Central memory CD8-positive, alpha-beta T cell (primary cell): ENCODE measurements around the gene SUZ12.
A peak's percentile ranks its signal among the peaks of the same experiment; 100 is the strongest.
"Not testable (repeated sequence)": the region's sequence is repeated elsewhere in the genome, so short reads cannot be mapped to it uniquely, and the experiment has no call there.

ENCODE experiments used
- ATAC-seq: fragments of 150-1000 bp; cut with Tn5 transposase; replicated peaks from 2 replicates; pipeline ENCODE4 v1.10.0; 2022; ENCODE audit warnings: mild to moderate bottlenecking, moderate FRiP score, moderate number of reproducible peaks; ENCODE audit not compliant: poor library complexity, severe bottlenecking; ENCODE audit errors: extremely low read depth
- DNase-seq, 2 donors: peaks; one replicate each; pipeline ENCODE4 v3.0.0; 2021; ENCODE audit warnings: low spot score in 2 of 2
- H3K27ac Mint-ChIP-seq: one replicate; pipeline ENCODE4 v1.8.0; 2022; ENCODE audit warnings: low read depth, mild to moderate bottlenecking, moderate library complexity, mixed read lengths
- H3K27me3 Mint-ChIP-seq: one replicate; pipeline ENCODE4 v1.8.0; 2022; ENCODE audit warnings: mixed read lengths
- H3K36me3 Mint-ChIP-seq: one replicate; pipeline ENCODE4 v1.8.0; 2022; ENCODE audit warnings: mild to moderate bottlenecking, moderate library complexity, mixed read lengths; ENCODE audit not compliant: insufficient read depth
- H3K4me1 Mint-ChIP-seq: one replicate; pipeline ENCODE4 v1.8.0; 2022; ENCODE audit warnings: mixed read lengths
- H3K4me3 Mint-ChIP-seq: one replicate; pipeline ENCODE4 v1.8.0; 2022; ENCODE audit warnings: mild to moderate bottlenecking, moderate library complexity, mixed read lengths
- H3K9me3 Mint-ChIP-seq: one replicate; pipeline ENCODE4 v1.8.0; 2022; ENCODE audit warnings: mixed read lengths

The SUZ12 gene

DNA sequence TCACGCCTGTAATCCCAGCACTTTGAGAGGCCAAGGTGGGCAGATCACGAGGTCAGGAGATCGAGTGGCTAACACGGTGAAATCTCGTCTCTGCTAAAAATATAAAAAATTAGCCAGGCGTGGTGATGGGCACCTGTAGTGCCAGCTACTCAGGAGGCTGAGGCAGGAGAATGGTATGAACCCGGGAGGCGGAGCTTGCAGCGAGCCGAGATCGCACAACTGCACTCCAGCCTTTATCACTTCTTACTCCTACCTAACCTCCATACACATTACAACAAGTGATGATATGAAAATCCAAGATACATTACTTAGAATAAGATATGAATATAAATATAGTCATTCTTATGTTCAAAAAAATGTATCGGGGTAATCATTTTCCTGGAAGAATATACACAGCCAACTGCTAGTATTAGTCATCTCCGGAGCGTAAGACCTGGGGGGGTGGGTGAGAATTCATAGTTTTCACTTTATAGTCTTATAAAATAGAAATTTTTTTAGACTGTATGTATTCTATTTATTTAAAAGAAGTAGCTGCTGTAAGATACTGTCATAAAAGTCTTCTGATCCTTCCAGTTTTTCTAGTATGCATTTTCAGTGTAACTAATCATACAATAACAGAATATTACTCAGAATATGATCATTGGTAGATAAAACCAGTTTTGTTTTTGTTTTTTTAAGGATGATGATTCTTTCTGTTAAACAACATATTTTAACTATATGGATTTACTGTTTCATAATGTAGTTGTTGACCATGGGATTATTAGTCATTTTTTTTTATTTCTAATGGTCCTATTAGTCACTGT lies 37.7 kb downstream of the SUZ12 start:
- not testable (repeated sequence) for ATAC-seq, H3K4me1 Mint-ChIP-seq, DNase-seq, H3K27ac Mint-ChIP-seq, H3K27me3 Mint-ChIP-seq, H3K4me3 Mint-ChIP-seq, H3K9me3 Mint-ChIP-seq
- H3K36me3 Mint-ChIP-seq: peaks cover 29% of the 10 kb centered on the region

DNA sequence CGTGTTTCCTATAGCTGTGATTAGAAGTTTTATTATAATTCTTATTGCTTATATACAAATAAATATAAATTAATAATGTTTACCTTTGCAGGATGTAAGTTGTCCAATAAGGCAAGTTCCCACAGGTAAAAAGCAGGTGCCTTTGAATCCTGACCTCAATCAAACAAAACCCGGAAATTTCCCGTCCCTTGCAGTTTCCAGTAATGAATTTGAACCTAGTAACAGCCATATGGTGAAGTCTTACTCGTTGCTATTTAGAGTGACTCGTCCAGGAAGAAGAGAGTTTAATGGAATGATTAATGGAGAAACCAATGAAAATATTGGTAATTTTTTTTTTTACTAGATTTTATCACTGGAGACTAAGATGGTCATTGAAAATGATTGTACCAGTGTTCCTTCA lies 38.6 kb downstream of the SUZ12 start:
- DNase-seq: not testable (repeated sequence)
- peaks cover 31% of the 10 kb centered on the region for H3K36me3 Mint-ChIP-seq

DNA sequence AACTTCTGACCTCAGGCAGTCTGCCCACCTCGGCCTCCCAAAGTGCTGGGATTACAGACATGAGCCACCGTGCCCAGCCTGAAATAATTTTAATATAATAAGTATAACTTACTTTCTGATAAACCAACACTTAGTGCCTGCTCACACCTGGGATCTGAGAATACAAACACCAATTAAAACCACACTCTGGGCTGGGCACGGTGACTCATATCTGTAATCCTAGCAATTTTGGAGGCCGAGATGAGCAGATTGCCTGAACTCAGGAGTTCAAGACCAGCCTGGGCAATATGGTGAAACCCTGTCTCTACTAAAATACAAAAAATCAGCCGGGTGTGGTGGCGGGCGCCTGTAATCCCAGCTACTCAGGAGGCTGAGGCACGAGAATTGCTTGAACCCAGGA lies 55.0 kb downstream of the SUZ12 start:
- not testable (repeated sequence) for H3K4me1 Mint-ChIP-seq, ATAC-seq, H3K27ac Mint-ChIP-seq, H3K27me3 Mint-ChIP-seq, DNase-seq, H3K4me3 Mint-ChIP-seq, H3K9me3 Mint-ChIP-seq
- H3K36me3 Mint-ChIP-seq: peaks cover 57% of the 10 kb centered on the region

More for the DNA sequence above, 38.6 kb downstream of the SUZ12 start:
- not testable (repeated sequence) for H3K4me3 Mint-ChIP-seq, H3K4me1 Mint-ChIP-seq, ATAC-seq, H3K9me3 Mint-ChIP-seq, H3K27me3 Mint-ChIP-seq, H3K27ac Mint-ChIP-seq

DNA sequence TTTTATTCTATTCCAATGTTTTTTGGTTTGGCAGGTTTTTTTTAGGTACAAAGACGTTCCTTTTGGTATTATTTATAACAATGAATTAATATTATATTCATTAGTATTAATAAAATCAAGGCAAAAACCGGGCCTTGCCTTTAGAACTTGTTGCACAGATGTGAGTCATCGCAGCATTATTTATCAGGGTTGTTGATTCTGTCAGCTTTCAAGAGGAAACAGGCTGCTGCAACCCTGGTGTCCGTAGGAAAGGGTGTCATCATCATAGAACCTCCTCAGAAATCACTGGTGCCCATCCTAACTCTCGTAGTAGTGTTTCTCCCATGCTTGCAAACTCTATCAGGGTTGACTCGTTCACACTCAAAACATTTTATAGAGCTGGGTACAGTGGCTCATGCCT lies 60.2 kb downstream of the SUZ12 start:
- H3K4me1 Mint-ChIP-seq: no peaks in the 10 kb centered on the region
- DNase-seq: no peak
- no peaks in the 10 kb centered on the region for H3K9me3 Mint-ChIP-seq
- no peak for ATAC-seq
- H3K4me3 Mint-ChIP-seq: no peak overlapping the region
- H3K27ac Mint-ChIP-seq: no peak overlapping the region
- H3K36me3 Mint-ChIP-seq: peaks cover 43% of the 10 kb centered on the region
- no peaks in the 10 kb centered on the region for H3K27me3 Mint-ChIP-seq

DNA sequence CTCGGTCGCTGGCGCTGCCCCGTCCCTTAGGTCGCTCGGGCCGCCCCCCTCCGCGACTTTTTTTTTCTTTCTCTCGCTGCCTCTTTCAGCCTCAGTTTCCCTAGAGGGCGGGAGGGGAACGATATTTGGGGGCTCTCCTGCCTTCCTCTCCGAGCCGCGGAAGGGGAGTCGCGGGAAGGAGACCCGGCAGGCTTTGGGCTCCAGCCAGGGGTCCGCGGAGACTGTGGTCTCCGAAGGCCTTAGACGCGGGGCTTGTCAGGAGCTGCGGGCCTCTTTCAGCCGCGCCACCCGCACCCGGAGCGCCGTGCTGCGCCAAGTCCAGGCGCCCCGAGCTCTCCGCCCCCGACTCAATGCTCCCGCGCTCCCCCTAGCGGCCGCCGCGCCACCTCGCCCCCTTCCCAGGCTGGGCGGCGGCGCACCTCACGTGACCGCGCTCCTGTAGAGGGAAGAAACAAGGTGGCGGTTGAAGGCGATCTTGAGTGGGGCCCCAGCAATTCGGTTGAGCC lies 70.2 kb downstream of the SUZ12 start, which contains the start of gene LRRC37B:
TSS of gene LRRC37B (plus strand) at position 427 of the 506 bp plus-strand sequence. CDS start 14,010 bp downstream, outside the sequence.
- H3K27me3 Mint-ChIP-seq: no peaks in the 10 kb centered on the region
- peaks cover 11% of the 10 kb centered on the region for H3K36me3 Mint-ChIP-seq
- ATAC-seq: peak; percentile 95
- H3K4me3 Mint-ChIP-seq: peak within 1 kb of the TSS; percentile 95
- DNase-seq: peak; percentile 83 to 88
- no peaks in the 10 kb centered on the region for H3K9me3 Mint-ChIP-seq
- H3K27ac Mint-ChIP-seq: peak within 1 kb of the TSS; percentile 93
- peaks cover 31% of the 10 kb centered on the region for H3K4me1 Mint-ChIP-seq

DNA sequence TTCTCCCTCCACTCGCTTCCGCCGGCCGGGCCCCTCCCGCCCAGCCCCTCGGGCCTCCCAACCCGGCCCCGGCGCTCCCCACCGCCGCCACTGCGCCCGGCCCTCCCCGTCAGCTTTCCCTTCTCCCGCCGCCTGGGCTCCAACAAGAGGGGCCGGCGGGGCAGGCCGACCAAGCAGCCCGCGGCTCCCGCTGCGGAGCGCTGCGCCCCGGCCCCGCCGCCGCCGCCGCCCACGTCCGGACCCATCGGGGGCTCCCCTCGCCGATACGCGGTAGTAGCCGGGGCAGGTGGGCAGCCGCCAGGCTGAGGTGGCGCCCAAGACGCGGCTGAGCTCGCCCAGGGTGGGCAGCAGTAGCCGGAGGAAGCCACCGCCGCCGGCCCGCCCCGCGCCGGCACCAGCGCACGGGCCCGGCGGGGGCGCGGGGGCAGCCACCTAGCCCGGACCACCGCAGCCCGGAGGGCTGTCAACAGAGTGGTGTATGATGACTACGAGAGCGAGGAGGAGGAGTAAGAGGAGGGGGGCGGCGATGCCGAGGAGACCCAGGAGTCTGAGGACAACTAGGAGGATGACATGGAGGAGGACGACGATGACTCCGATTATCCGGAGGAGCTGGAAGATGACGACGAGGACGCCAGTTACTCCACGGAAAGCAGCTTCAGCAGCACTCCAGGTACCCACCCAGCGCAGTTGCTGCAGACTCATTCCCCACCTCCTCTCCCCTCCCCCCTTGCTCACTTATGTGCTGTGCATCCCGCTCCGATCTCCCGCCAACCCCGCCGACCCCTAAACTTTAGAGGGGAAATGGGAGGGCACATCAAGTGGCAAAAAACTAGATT lies 70.9 kb downstream of the SUZ12 start:
- Mint-ChIP-seq H3K36me3 (peaks cover 11% of the 10 kb centered on the region), H3K9me3 (no peaks in the 10 kb centered on the region), H3K27me3 (no peaks in the 10 kb centered on the region), H3K4me1 (peaks cover 34% of the 10 kb centered on the region), H3K4me3 (peak overlapping the region; percentile 95), H3K27ac (peak overlapping the region; percentile 93)
- peak; percentile 22 to 23 for DNase-seq
- ATAC-seq: peak; percentile 34

DNA sequence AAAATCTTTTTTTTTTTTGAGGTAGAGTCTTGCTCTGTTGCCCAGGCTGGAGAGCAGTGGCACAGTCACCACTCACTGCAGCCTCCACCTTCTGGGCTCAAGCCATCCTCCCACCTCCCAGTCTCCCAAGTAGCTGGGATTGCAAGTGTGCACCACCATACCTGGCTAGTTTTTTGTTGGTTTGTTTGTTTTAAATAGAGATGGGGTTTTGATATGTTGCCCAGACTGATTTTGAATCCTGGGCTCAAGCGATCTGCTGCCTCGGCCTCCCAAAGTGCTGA lies 72.4 kb downstream of the SUZ12 start:
- H3K36me3 Mint-ChIP-seq: peaks cover 11% of the 10 kb centered on the region
- ATAC-seq (no peak), DNase-seq (no peak)
- no peaks in the 10 kb centered on the region for H3K9me3 Mint-ChIP-seq
- peak overlapping the region; percentile 85 for H3K27ac Mint-ChIP-seq
- H3K4me3 Mint-ChIP-seq: peak overlapping the region; percentile 95
- no peaks in the 10 kb centered on the region for H3K27me3 Mint-ChIP-seq
- H3K4me1 Mint-ChIP-seq: peaks cover 45% of the 10 kb centered on the region

DNA sequence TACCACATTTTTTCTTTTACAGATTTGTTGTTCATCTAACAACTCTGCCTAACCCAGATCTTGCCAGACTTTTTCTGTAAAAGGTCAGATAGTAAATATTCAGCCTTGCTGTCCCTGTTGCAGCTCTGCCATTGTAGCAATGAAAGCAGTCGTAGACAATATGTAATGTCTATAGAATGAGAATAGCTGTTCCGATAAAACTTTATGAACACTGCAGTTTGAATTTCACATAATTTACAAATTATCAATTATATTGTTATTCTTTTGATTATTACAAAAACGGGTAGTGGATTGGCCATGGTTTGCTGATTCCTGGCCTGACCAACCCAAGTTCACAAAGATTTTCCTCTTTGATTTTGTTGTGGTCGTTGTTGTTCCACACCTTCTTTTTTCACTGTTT lies 73.3 kb downstream of the SUZ12 start:
- peak overlapping the region; percentile 85 for H3K27ac Mint-ChIP-seq
- H3K4me3 Mint-ChIP-seq: peak overlapping the region; percentile 95
- H3K36me3 Mint-ChIP-seq: peaks cover 11% of the 10 kb centered on the region
- no peak for ATAC-seq
- H3K27me3 Mint-ChIP-seq: no peaks in the 10 kb centered on the region
- DNase-seq: no peak
- H3K9me3 Mint-ChIP-seq: no peaks in the 10 kb centered on the region
- H3K4me1 Mint-ChIP-seq: peaks cover 48% of the 10 kb centered on the region

DNA sequence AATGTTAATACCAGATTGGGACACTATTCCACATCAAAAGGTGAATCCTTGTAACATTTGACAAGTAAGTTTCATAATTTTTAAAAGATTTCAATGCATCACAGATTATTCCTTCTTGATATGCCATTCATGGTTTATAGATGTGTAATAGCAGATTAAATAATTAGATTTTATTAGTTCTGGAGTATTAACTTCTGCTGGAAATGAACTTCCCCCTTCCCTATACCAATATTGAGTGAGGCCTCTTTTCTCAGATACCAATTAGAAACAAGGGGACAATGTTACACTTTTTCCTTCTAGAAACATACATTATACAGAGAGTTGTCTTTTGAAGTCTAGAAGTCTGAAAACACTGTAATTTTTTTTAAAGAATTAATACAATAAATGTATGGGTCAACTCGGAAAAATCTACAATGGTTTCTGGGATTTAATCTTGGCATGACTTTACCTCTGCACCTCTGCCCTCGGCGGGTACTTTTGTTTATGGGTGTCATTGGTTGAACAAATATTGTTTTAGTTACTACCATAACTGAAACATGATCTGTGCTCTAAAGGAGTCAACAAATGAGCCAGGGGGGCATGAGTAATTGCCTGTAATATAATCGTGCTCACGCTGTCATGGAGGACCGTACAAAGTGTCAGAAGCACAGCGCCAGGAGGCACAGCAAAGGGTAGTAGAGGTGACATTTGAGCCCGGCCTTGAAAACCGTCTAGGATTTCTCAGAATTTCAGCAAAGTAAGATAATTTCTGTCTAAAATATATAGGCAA lies 78.6 kb downstream of the SUZ12 start:
- peaks cover 42% of the 10 kb centered on the region for H3K4me1 Mint-ChIP-seq
- H3K27me3 Mint-ChIP-seq: no peaks in the 10 kb centered on the region

DNA sequence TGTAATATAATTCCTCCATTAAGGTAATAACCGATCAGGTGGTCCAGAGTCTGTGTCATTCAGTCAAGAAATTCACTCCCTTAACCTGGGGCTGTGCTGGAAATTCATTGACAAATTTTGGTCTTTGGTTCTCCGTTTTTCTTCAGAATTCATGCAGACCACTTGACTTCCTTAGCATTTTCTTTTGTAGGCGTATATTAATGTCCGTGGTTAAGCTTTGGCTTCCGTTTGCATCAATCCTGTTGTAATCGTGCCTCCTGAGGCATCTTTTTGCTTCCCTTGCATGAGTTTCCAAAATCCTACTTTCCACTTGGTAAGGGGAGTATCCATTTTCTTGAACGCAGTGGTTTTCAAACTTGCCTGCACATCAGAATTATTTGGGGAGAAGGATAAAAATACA lies 79.4 kb downstream of the SUZ12 start:
- DNase-seq: no peak
- peaks cover 37% of the 10 kb centered on the region for H3K4me1 Mint-ChIP-seq
- peaks cover 14% of the 10 kb centered on the region for H3K36me3 Mint-ChIP-seq
- no peak overlapping the region for H3K27ac Mint-ChIP-seq
- H3K9me3 Mint-ChIP-seq: no peaks in the 10 kb centered on the region
- H3K4me3 Mint-ChIP-seq: no peak overlapping the region
- no peak for ATAC-seq
- no peaks in the 10 kb centered on the region for H3K27me3 Mint-ChIP-seq

More for the DNA sequence above, 78.6 kb downstream of the SUZ12 start:
- Mint-ChIP-seq H3K9me3 (no peaks in the 10 kb centered on the region), H3K27ac (no peak overlapping the region), H3K4me3 (no peak overlapping the region), H3K36me3 (peaks cover 14% of the 10 kb centered on the region)
- ATAC-seq (no peak), DNase-seq (no peak)

DNA sequence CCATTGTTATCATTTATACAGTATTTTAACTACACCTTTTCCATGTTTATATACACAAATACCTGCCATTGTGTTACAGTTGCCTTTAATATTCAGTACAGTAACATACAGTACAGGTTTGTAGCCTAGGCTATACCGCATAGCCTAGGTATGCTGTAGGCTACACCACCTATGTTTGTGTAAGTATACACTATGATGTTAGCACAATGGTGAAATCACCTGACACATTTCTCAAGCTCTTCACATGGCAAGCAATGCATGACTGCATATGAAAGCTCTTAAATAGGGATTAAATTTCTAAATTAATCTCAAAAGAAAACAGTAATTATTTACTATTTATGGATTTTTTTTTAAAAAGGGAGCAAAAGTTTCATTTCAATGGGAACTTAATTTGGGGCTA lies 82.4 kb downstream of the SUZ12 start:
- DNase-seq: no peak
- Mint-ChIP-seq H3K4me1 (peaks cover 19% of the 10 kb centered on the region), H3K4me3 (no peak overlapping the region), H3K9me3 (no peaks in the 10 kb centered on the region), H3K36me3 (peaks cover 30% of the 10 kb centered on the region), H3K27ac (no peak overlapping the region), H3K27me3 (no peaks in the 10 kb centered on the region)
- ATAC-seq: no peak

DNA sequence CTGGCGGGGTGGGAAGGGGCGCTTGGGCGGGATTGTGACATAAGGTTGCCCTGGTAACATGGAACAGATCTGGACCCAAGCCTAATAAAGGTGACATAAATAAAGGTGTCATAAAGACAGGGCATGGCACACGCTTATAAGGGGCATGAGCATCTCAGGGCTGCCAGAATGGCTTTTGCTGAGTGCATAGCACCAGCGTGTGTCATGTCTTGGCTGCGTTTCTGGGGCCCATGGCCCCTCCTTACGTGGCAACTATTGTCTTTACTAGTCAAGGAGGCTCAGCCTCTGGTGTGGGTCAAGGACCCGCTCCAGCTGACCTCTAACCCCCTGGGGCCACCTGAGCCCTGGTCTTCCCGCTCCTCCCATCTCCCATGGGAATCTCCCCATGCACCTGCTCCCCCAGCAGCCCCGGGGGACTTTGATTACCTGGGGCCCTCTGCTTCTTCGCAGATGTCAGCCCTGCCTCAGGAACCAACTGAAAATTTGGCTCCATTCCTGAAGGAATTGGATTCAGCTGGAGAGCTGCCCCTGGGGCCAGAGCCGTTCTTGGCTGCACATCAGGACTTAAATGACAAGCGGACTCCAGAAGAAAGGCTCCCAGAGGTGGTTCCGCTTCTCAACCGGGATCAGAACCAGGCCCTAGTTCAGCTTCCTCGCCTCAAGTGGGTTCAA lies 84.3 kb downstream of the SUZ12 start:
- Mint-ChIP-seq H3K27ac (no peak overlapping the region), H3K36me3 (peaks cover 32% of the 10 kb centered on the region), H3K4me3 (no peak overlapping the region), H3K4me1 (peaks cover 16% of the 10 kb centered on the region), H3K27me3 (no peaks in the 10 kb centered on the region), H3K9me3 (no peaks in the 10 kb centered on the region)
- no peak for DNase-seq
- no peak for ATAC-seq
